Sigmoid colon (tissue), 7 donors: ENCODE results near the gene PLOD1. TPM values are rescaled to one million over a fixed set of nuclear protein-coding genes. Genes with fewer than 3 reads are reported as not detected.

ENCODE experiments used
- DNase-seq: peaks from one replicate; pipeline ENCODE4 v3.0.0-alpha.2; 2019
- H3K27ac ChIP-seq, 4 donors: fragments of 200-600 bp; sonication (generic); one replicate each; pipeline ENCODE4 v1.5.1; 2016 to 2019; ENCODE audit warnings: mild to moderate bottlenecking in 1 of 4
- H3K27me3 ChIP-seq, 3 donors: fragments of 200-600 bp; sonication (generic); one replicate each; pipeline ENCODE4 v1.5.1; 2019; ENCODE audit warnings: mild to moderate bottlenecking in 1 of 3
- H3K36me3 ChIP-seq, 4 donors: fragments of 200-600 bp; sonication (generic); one replicate each; pipeline ENCODE4 v1.5.1; 2016 to 2019
- H3K4me1 ChIP-seq, 4 donors: fragments of 200-600 bp; sonication (generic); one replicate each; pipeline ENCODE4 v1.5.1; 2017 to 2019
- H3K4me3 ChIP-seq, 4 donors: fragments of 200-600 bp; sonication (generic); one replicate each; pipeline ENCODE4 v1.5.1; 2017 to 2019; ENCODE audit warnings: mild to moderate bottlenecking in 2 of 4, moderate library complexity in 1 of 4
- H3K9me3 ChIP-seq, 4 donors: fragments of 200-600 bp in 3 of 4; sonication (generic) in 3 of 4; one replicate each; pipeline versions ENCODE4 v1.5.1 to v1.6.1; 2013 to 2019
- EP300 ChIP-seq, 4 donors: sonication (generic); formaldehyde crosslinking; IDR thresholded peaks; one replicate each; pipeline ENCODE4 v1.6.1; 2017; ENCODE audit warnings: antibody characterized with exemption in 4 of 4
- POLR2A ChIP-seq, 2 donors: fragments of 450-650 bp; IDR thresholded peaks; one replicate each; pipeline ENCODE4 v1.6.1; 2016; ENCODE audit warnings: antibody characterized with exemption in 2 of 2, mild to moderate bottlenecking in 2 of 2, moderate library complexity in 2 of 2
- POLR2AphosphoS5 ChIP-seq, 4 donors: sonication (generic); formaldehyde crosslinking; IDR thresholded peaks; one replicate each; pipeline ENCODE4 v1.6.1; 2017; ENCODE audit warnings: antibody characterized with exemption in 4 of 4
- WGBS, 2 donors: extraction: QIAGEN DNeasy Blood & Tissue Kit; methylation state at CpG; one replicate each; pipeline ENCODE4 v1.1.7; 2013; 5-methylcytosine and 5-hydroxymethylcytosine counted together
- intact Hi-C: fragments of 100-400 bp; cut with DNase I; formaldehyde crosslinking; loops from one replicate; pipeline ENCODE4 v1.15.1; 2023
- polyA plus RNA-seq, 3 donors: library from polyadenylated mRNA; stranded (reverse); fragments of 200-250 nt; gene quantifications; one replicate each; pipeline ENCODE4 v1.2.3, GENCODE V29; 2013
- total RNA-seq, 4 donors: library from RNA; depleted of rRNA; stranded (reverse); fragments of >200 nt; gene quantifications; one replicate each; pipeline ENCODE4 v1.1.0, GENCODE V29; 2016
- TF ChIP-seq, protein P1 (sequence below), 4 experiments: fragments of 450-650 bp in 3 of 4; fragments of 200-600 bp in 1 of 4; IDR thresholded peaks; one replicate each; pipeline ENCODE4 v1.5.1; 2016 to 2019; ENCODE audit warnings: antibody characterized with exemption in 4 of 4, mild to moderate bottlenecking in 3 of 4, moderate library complexity in 2 of 4
- donor health status: healthy with polysubstance abuse.
- donor health status: Bipolar disorder and iron deficiency.
- donor health status: healthy.

The PLOD1 gene
- total and polyA plus RNA-seq, 7 donors: 5.4 to 76.2 (median 41.1) TPM

DNA sequence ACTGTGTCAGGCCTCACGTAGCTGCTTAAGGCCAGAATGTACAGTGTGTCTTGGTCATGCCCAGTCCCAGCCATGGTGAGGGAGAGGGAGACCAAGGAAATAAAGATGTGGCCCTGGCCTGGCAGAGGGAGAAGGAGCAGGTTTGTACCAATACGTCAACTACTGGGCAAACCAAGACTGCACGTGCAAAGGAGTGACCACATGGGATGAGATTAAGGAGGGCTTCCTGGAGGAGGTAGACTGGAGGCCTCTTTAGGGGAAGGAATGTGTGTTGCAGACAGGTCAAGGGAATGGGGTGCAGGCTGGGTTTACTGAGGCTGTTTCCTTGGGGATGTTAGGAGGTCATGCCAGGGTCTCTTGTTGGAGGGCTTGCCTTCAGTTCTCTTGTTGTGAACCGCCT is 7.8 kb downstream of the PLOD1 start:
- 89 to 92% methylated on average over 4 of the region's 4 CpGs for WGBS, 2 donors
- Histone ChIP-seq H3K4me3 (no peak overlapping the region), H3K27ac (peak overlapping the region in 3 of 4 donors; percentile 42 to 76 (median 71)), H3K36me3 (peaks cover 0 to 12% (median 0%) of the 10 kb centered on the region in 4 donors), H3K4me1 (peaks cover 0 to 43% (median 33%) of the 10 kb centered on the region in 4 donors), H3K9me3 (no peaks in the 10 kb centered on the region), H3K27me3 (no peaks in the 10 kb centered on the region)
- no peak for DNase-seq
- TF ChIP-seq POLR2A (IDR thresholded peaks at IDR 0.05) (no peak), EP300 (IDR thresholded peaks at IDR 0.05) (no peak), POLR2AphosphoS5 (IDR thresholded peaks at IDR 0.05) (no peak)
- TF ChIP-seq, protein P1, sequence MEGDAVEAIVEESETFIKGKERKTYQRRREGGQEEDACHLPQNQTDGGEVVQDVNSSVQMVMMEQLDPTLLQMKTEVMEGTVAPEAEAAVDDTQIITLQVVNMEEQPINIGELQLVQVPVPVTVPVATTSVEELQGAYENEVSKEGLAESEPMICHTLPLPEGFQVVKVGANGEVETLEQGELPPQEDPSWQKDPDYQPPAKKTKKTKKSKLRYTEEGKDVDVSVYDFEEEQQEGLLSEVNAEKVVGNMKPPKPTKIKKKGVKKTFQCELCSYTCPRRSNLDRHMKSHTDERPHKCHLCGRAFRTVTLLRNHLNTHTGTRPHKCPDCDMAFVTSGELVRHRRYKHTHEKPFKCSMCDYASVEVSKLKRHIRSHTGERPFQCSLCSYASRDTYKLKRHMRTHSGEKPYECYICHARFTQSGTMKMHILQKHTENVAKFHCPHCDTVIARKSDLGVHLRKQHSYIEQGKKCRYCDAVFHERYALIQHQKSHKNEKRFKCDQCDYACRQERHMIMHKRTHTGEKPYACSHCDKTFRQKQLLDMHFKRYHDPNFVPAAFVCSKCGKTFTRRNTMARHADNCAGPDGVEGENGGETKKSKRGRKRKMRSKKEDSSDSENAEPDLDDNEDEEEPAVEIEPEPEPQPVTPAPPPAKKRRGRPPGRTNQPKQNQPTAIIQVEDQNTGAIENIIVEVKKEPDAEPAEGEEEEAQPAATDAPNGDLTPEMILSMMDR (IDR thresholded peaks at IDR 0.05): no peak
- intact Hi-C loops: loop anchor here (5.0 kb wide), 1 partner anchor 35 kb away; no protein-coding TSS in a partner anchor

DNA sequence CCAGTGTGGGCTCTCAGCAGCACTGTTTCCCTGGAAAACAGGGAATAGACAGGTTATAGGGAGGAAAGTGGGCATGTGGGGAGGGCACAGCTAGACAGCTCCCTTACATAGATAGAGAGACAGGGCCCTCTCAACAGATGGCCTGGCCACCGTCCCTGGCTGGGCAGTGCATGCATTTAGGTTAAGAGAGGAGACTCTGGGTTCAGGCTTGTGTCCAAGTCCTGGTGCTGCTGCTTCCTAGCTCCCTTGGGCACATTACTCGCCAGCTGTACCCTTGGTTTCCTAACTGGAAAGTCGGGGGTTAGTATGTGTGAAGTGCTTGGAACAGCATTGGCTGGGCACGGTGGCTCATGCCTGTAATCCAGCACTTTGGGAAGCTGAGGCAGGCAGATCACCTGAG is 9.1 kb downstream of the PLOD1 start:
- 94% methylated on average over 4 of the region's 4 CpGs for WGBS, 2 donors
- TF ChIP-seq, protein P1 (IDR thresholded peaks at IDR 0.05): no peak
- TF ChIP-seq EP300 (IDR thresholded peaks at IDR 0.05) (no peak), POLR2A (IDR thresholded peaks at IDR 0.05) (no peak), POLR2AphosphoS5 (IDR thresholded peaks at IDR 0.05) (no peak)
- Histone ChIP-seq H3K9me3 (no peaks in the 10 kb centered on the region), H3K27me3 (no peaks in the 10 kb centered on the region), H3K27ac (no peak overlapping the region), H3K4me3 (no peak overlapping the region), H3K4me1 (peaks cover 0 to 29% (median 25%) of the 10 kb centered on the region in 4 donors), H3K36me3 (peaks cover 0 to 12% (median 2%) of the 10 kb centered on the region in 4 donors)
- no peak for DNase-seq
- intact Hi-C loops: loop anchor here (5.0 kb wide), 1 partner anchor 34 kb away; no protein-coding TSS in a partner anchor

DNA sequence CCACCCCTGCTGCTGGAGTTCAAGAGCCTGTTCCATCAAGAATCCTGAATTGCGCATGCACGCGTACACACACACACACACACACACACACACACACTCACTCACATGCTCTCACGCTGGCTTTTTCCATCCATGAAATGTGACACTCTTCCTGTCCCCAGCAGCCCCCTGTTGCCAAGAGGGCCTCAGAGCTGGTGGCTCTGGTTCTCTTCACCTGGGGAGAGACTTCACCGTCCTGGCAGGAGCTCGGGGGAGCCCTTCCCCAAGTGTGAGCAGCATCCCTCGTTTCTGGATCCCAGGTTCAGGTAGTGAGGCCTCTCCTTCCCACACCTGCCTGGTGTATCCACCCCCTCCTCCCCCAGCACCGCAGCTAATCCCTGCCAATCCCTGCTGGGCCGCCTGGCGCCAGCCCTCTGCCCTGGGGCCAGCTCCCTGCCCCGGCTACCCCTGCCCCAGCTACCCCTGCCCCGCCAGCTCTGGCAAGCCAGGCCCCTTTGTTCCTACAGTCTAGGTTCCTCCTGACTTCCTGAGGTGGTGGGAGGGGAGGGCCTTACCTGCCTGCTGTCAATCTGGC is 9.9 kb downstream of the PLOD1 start:
- TF ChIP-seq, protein P1 (IDR thresholded peaks at IDR 0.05): no peak
- TF ChIP-seq POLR2A (IDR thresholded peaks at IDR 0.05) (no peak), POLR2AphosphoS5 (IDR thresholded peaks at IDR 0.05) (no peak), EP300 (IDR thresholded peaks at IDR 0.05) (no peak)
- DNase-seq: no peak
- H3K4me1 ChIP-seq: peaks cover 0 to 21% (median 18%) of the 10 kb centered on the region in 4 donors

DNA sequence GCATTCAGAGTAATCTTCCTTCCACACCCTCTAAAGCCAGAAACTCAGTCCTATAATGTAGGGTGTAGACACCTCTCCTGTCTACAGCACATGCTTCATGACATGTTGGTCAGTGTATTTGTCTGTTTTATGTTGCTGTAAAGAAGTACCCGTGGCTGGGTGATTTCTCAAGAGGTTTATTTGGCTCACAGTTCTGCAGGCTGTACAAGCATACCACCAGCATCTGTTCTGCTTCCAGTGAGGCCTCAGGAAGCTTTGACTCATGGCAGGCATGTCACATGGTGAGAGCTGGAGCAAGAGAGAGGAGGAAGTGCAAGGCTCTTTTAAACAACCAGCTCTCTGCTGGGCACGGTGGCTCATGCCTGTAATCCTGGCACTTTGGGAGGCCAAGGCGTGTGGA is 12.1 kb downstream of the PLOD1 start:
- Histone ChIP-seq H3K27me3 (no peaks in the 10 kb centered on the region), H3K4me1 (peaks cover 0 to under 1% (median under 1%) of the 10 kb centered on the region in 4 donors), H3K36me3 (peaks cover 11 to 31% (median 20%) of the 10 kb centered on the region in 4 donors), H3K9me3 (no peaks in the 10 kb centered on the region), H3K4me3 (no peak overlapping the region), H3K27ac (no peak overlapping the region)
- intact Hi-C loops: no loop called here
- TF ChIP-seq POLR2AphosphoS5 (IDR thresholded peaks at IDR 0.05) (no peak), EP300 (IDR thresholded peaks at IDR 0.05) (no peak), POLR2A (IDR thresholded peaks at IDR 0.05) (no peak)
- TF ChIP-seq, protein P1 (IDR thresholded peaks at IDR 0.05): no peak
- WGBS, 2 donors: 74 to 84% methylated on average over 3 of the region's 3 CpGs
- no peak for DNase-seq

More for the DNA sequence above, 9.9 kb downstream of the PLOD1 start:
- H3K27ac ChIP-seq: no peak overlapping the region
- peaks cover 0 to 12% (median 6%) of the 10 kb centered on the region in 4 donors for H3K36me3 ChIP-seq
- no peaks in the 10 kb centered on the region for H3K27me3 ChIP-seq
- H3K4me3 ChIP-seq: no peak overlapping the region
- H3K9me3 ChIP-seq: no peaks in the 10 kb centered on the region
- WGBS, 2 donors: 78 to 90% methylated on average over 12 of the region's 12 CpGs
- intact Hi-C loops: loop anchor here (5.0 kb wide), 1 partner anchor 33 kb away; no protein-coding TSS in a partner anchor
